ENCODE data around the gene KNDC1. TPM values are rescaled to one million over a fixed set of nuclear protein-coding genes. Genes with fewer than 3 reads are reported as not detected.

Gene KNDC1
- polyA plus RNA-seq, 1 donor (not counting 4 experiments of a cell fraction or from before 2014, with no cell fraction given) = 0.20 TPM

- Histone ChIP-seq H3K27me3 (ENCODE audit: control insufficient read depth, extremely low read depth, insufficient read depth, low read length) (no peaks in the 10 kb centered on the region), H3K27ac (ENCODE audit: control insufficient read depth, insufficient read depth, low read length) (no peak overlapping the region), H3K36me3 (ENCODE audit: control insufficient read depth in 2 of 2, extremely low read depth in 1 of 2, insufficient read depth in 2 of 2, low read length in 2 of 2) (no peaks in the 10 kb centered on the region), H3K79me2 (ENCODE audit: control insufficient read depth, insufficient read depth, low read length) (no peaks in the 10 kb centered on the region), H4K20me1 (ENCODE audit: control insufficient read depth, extremely low read depth, insufficient read depth, low read length) (no peaks in the 10 kb centered on the region), H3K4me2 (ENCODE audit: control insufficient read depth, extremely low read depth, insufficient read depth, low read depth, low read length) (no peak overlapping the region), H3K9me1 (ENCODE audit: control insufficient read depth, extremely low read depth, insufficient read depth, low read length) (no peaks in the 10 kb centered on the region), H3K4me3 (ENCODE audit: control insufficient read depth in 2 of 3, extremely low read depth in 1 of 3, insufficient read depth in 2 of 3, low read depth in 1 of 3, low read length in 3 of 3) (no peak overlapping the region), H3K9ac (ENCODE audit: control insufficient read depth, extremely low read depth, insufficient read depth, low read length) (no peak overlapping the region), H2AFZ (ENCODE audit: control insufficient read depth, low read length) (no peak overlapping the region), H3K4me1 (ENCODE audit: control insufficient read depth, extremely low read depth, insufficient read depth, low read length) (no peaks in the 10 kb centered on the region), H3K9me3 (ENCODE audit: control insufficient read depth, low read depth, low read length) (peaks cover 13% of the 10 kb centered on the region)
- no peak for DNase-seq (ENCODE audit: low read depth, low spot score)
- dilution Hi-C loops (cut with MboI; ENCODE audit: extremely low pct_ligation_motif_present, low sequenced_read_pairs) = no loop called here
- no peak for TF ChIP-seq EZH2 (IDR thresholded peaks at IDR 0.05; ENCODE audit: low read length)
- TF ChIP-seq, protein P1, sequence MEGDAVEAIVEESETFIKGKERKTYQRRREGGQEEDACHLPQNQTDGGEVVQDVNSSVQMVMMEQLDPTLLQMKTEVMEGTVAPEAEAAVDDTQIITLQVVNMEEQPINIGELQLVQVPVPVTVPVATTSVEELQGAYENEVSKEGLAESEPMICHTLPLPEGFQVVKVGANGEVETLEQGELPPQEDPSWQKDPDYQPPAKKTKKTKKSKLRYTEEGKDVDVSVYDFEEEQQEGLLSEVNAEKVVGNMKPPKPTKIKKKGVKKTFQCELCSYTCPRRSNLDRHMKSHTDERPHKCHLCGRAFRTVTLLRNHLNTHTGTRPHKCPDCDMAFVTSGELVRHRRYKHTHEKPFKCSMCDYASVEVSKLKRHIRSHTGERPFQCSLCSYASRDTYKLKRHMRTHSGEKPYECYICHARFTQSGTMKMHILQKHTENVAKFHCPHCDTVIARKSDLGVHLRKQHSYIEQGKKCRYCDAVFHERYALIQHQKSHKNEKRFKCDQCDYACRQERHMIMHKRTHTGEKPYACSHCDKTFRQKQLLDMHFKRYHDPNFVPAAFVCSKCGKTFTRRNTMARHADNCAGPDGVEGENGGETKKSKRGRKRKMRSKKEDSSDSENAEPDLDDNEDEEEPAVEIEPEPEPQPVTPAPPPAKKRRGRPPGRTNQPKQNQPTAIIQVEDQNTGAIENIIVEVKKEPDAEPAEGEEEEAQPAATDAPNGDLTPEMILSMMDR (optimal IDR thresholded peaks at IDR 0.05 in 1 of 3, IDR thresholded peaks at IDR 0.05 in 1 of 3, conservative IDR thresholded peaks at IDR 0.05 in 1 of 3; ENCODE audit: extremely low read depth in 1 of 3, insufficient read depth in 2 of 3, low read length in 3 of 3) = no peak
- no peak for FAIRE-seq
Observed at GRCh38 chr10:133123746-133124356, 36.2 kb upstream of the KNDC1 start.

DNA sequence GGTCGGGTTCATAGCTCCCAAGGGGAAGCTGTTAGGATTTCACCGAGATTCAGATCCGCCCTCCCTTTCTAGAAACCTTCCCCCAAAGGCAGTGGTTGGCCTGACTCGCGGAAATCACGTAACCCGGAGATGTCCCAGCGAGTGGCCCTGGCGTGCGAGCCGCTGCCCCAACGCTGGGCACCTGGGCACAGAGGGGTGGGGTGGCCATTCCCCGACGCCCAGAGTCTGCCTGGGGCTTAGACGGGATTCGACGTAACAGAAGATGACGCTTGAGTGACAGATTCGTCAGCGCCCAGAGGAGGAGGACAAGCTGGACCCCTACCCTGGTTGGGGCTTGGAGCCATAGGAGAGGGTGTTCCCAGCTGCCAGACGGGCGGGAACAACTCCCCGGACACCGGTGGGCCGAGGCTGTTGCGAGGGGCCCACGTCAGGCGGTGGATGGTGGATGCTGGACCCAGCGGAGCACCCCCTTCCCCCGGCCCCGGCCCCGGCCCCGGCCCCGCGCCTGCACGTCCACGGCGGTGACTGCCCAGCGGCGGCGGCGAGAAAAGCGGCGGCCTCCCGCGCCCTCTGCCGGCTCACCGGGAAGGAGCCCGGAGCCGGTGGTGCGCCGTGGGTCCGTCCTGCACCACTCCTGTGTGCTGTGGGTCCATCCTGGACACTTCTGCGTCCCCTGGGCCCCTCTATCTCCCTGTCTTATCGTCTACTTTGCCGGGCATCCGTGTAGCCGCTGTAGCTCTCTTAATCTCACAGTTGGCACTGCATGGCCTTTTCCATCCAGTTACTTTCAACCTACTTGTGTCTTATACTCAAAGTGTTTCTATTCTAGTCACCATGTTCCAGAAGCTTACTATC lies 35.4 kb upstream of the KNDC1 start:
- no peaks in the 10 kb centered on the region for H3K36me3 ChIP-seq (ENCODE audit: control insufficient read depth in 2 of 2, extremely low read depth in 1 of 2, insufficient read depth in 2 of 2, low read length in 2 of 2)
- no peaks in the 10 kb centered on the region for H3K9me1 ChIP-seq (ENCODE audit: control insufficient read depth, extremely low read depth, insufficient read depth, low read length)
- DNase-seq (ENCODE audit: low read depth, low spot score) (no peak), FAIRE-seq (no peak)
- H3K4me2 ChIP-seq (ENCODE audit: control insufficient read depth, extremely low read depth, insufficient read depth, low read depth, low read length) = no peak overlapping the region
- H2AFZ ChIP-seq (ENCODE audit: control insufficient read depth, low read length) = no peak overlapping the region
- H4K20me1 ChIP-seq (ENCODE audit: control insufficient read depth, extremely low read depth, insufficient read depth, low read length) = no peaks in the 10 kb centered on the region
- H3K9me3 ChIP-seq (ENCODE audit: control insufficient read depth, low read depth, low read length) = peaks cover 11% of the 10 kb centered on the region
- no peaks in the 10 kb centered on the region for H3K4me1 ChIP-seq (ENCODE audit: control insufficient read depth, extremely low read depth, insufficient read depth, low read length)
- no peaks in the 10 kb centered on the region for H3K27me3 ChIP-seq (ENCODE audit: control insufficient read depth, extremely low read depth, insufficient read depth, low read length)
- H3K9ac ChIP-seq (ENCODE audit: control insufficient read depth, extremely low read depth, insufficient read depth, low read length) = no peak overlapping the region
- TF ChIP-seq, protein P1 (optimal IDR thresholded peaks at IDR 0.05 in 1 of 3, IDR thresholded peaks at IDR 0.05 in 1 of 3, conservative IDR thresholded peaks at IDR 0.05 in 1 of 3; ENCODE audit: extremely low read depth in 1 of 3, insufficient read depth in 2 of 3, low read length in 3 of 3) = peak in 2 of 3 experiments; percentile 45 to 49
- no peak for TF ChIP-seq EZH2 (IDR thresholded peaks at IDR 0.05; ENCODE audit: low read length)
- dilution Hi-C loops (cut with MboI; ENCODE audit: extremely low pct_ligation_motif_present, low sequenced_read_pairs) = no loop called here
- no peaks in the 10 kb centered on the region for H3K79me2 ChIP-seq (ENCODE audit: control insufficient read depth, insufficient read depth, low read length)
- no peak overlapping the region for H3K4me3 ChIP-seq (ENCODE audit: control insufficient read depth in 2 of 3, extremely low read depth in 1 of 3, insufficient read depth in 2 of 3, low read depth in 1 of 3, low read length in 3 of 3)
- H3K27ac ChIP-seq (ENCODE audit: control insufficient read depth, insufficient read depth, low read length) = no peak overlapping the region
